HG03108 (cell line): ENCODE data around the gene RAD51B.

Source experiments
- ATAC-seq: cut with Tn5 transposase; IDR thresholded peaks from one replicate; pipeline ENCODE4 v1.9.1; 2021; ENCODE audit warnings: moderate library complexity; ENCODE audit not compliant: unreplicated experiment

Gene RAD51B

GRCh38 chr14:67833403-67833802 is 13.8 kb downstream of the RAD51B start:
- no peak for ATAC-seq

- no peak for ATAC-seq
Observed at GRCh38 chr14:67835596-67835995, 16.0 kb downstream of the RAD51B start.

GRCh38 chr14:67837011-67837624 is 17.5 kb downstream of the RAD51B start:
- no peak for ATAC-seq

GRCh38 chr14:67846029-67846610 is 26.5 kb downstream of the RAD51B start:
- ATAC-seq = no peak

GRCh38 chr14:67850066-67850830 is 30.7 kb downstream of the RAD51B start:
- no peak for ATAC-seq

GRCh38 chr14:67851785-67852410 is 32.3 kb downstream of the RAD51B start:
- no peak for ATAC-seq

- no peak for ATAC-seq
Observed at GRCh38 chr14:67852926-67853604, 33.5 kb downstream of the RAD51B start.

- ATAC-seq = no peak
Observed at GRCh38 chr14:67853715-67854114, 34.1 kb downstream of the RAD51B start.

- no peak for ATAC-seq
Observed at GRCh38 chr14:67856827-67857226, 37.2 kb downstream of the RAD51B start.

GRCh38 chr14:67857778-67858350 is 38.3 kb downstream of the RAD51B start:
- no peak for ATAC-seq

- no peak for ATAC-seq
Observed at GRCh38 chr14:67859169-67859749, 39.7 kb downstream of the RAD51B start.

GRCh38 chr14:67863223-67863622 is 43.6 kb downstream of the RAD51B start:
- no peak for ATAC-seq

- no peak for ATAC-seq
Observed at GRCh38 chr14:67875175-67876006, 55.8 kb downstream of the RAD51B start.

- no peak for ATAC-seq
Observed at GRCh38 chr14:67879026-67879425, 59.4 kb downstream of the RAD51B start.

GRCh38 chr14:67881225-67881624 is 61.6 kb downstream of the RAD51B start:
- peak; percentile 89 for ATAC-seq

GRCh38 chr14:67882986-67883555 is 63.5 kb downstream of the RAD51B start:
- no peak for ATAC-seq

GRCh38 chr14:67883717-67884116 is 64.1 kb downstream of the RAD51B start:
- ATAC-seq = no peak

- no peak for ATAC-seq
Observed at GRCh38 chr14:67886191-67886590, 66.6 kb downstream of the RAD51B start.

GRCh38 chr14:67887478-67887877 is 67.9 kb downstream of the RAD51B start:
- no peak for ATAC-seq
